ENCODE data around the gene OGDH. TPM values are rescaled to one million over a fixed set of nuclear protein-coding genes. Genes with fewer than 3 reads are reported as not detected.

OGDH gene
- total RNA-seq, 1 donor from 2014 or later = 45.0 TPM

DNA sequence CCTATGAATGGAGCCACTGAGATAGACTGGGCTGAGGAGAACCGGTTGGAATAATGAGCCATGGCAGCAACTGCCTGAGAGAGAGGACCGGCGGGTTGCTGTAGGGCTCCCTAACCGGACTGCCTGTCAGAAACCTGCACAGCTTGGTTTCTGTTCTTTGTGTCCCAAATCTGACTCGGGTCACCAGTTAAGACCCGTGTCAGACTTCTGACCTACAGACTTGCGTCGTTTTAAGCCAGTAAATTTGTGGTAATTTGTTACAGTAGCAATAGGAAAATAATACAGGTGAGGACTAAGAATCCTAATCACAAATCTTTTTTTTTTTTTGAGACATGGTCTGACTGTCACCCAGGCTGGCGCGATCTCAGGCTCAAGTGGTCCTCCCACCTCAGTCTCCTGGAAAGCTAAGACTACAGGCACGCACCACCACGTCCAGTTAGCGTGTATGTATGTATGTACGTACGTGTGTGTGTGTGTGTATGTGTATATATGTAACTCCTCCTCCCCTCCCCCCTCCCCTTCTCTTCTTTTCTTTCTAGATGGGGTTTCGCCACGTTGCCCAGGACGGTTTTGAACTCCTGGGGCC is 32.0 kb upstream of the OGDH start:
- TF ChIP-seq, protein P1, sequence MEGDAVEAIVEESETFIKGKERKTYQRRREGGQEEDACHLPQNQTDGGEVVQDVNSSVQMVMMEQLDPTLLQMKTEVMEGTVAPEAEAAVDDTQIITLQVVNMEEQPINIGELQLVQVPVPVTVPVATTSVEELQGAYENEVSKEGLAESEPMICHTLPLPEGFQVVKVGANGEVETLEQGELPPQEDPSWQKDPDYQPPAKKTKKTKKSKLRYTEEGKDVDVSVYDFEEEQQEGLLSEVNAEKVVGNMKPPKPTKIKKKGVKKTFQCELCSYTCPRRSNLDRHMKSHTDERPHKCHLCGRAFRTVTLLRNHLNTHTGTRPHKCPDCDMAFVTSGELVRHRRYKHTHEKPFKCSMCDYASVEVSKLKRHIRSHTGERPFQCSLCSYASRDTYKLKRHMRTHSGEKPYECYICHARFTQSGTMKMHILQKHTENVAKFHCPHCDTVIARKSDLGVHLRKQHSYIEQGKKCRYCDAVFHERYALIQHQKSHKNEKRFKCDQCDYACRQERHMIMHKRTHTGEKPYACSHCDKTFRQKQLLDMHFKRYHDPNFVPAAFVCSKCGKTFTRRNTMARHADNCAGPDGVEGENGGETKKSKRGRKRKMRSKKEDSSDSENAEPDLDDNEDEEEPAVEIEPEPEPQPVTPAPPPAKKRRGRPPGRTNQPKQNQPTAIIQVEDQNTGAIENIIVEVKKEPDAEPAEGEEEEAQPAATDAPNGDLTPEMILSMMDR (IDR thresholded peaks at IDR 0.05; ENCODE audit: insufficient read depth, low read length, severe bottlenecking) = no peak
- H3K27me3 ChIP-seq (ENCODE audit: control insufficient read depth, insufficient read depth, low read length) = no peaks in the 10 kb centered on the region
- peak overlapping the region; percentile 78 for H3K4me3 ChIP-seq (ENCODE audit: low read depth, low read length)
- FAIRE-seq (no peak), DNase-seq (ENCODE audit: low read depth) (no peak)
- peaks cover 30% of the 10 kb centered on the region for H3K36me3 ChIP-seq (ENCODE audit: control insufficient read depth, insufficient read depth, low read length)

DNA sequence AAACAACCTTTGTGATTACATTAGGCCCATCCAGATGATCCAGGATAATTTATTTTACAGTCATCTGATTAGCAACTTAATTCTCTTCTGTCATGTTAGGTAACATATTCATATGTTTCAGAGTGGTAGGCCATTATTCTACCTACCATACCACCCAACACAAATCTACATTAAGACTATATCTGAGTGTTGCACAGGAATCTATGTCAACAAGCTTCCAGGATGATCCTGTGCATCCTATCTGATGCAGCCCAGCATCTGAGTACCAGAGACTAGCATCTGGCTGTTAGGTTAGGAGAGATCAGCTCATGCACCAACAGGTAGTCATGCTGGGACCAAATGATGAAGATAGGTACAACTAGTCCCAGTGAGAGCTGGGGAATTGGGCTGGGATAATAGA is 31.4 kb upstream of the OGDH start:
- Histone ChIP-seq H3K27me3 (ENCODE audit: control insufficient read depth, insufficient read depth, low read length) (no peaks in the 10 kb centered on the region), H3K4me3 (ENCODE audit: low read depth, low read length) (no peak overlapping the region), H3K36me3 (ENCODE audit: control insufficient read depth, insufficient read depth, low read length) (peaks cover 28% of the 10 kb centered on the region)
- TF ChIP-seq, protein P1 (IDR thresholded peaks at IDR 0.05; ENCODE audit: insufficient read depth, low read length, severe bottlenecking) = no peak
- DNase-seq (ENCODE audit: low read depth) (no peak), FAIRE-seq (no peak)

DNA sequence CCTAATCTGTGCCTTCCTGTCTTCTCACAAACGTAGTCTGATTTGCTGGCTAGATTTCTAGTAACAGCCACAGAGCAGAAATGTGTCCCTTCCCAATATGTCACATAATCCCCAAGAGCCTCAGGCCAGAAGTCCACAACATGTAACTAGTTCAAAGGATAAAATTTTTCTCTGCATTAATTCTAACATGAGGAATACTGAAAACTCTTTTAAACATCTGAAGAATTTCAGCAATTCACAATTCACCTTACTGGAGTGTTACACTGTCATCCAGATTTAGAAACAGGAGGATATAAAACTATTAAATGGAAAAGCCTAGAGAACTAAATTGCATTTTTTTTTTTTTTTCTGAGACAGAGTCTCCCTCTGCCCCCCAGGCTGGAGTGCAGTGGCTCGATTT is 30.2 kb upstream of the OGDH start:
- no peak for FAIRE-seq
- Histone ChIP-seq H3K36me3 (ENCODE audit: control insufficient read depth, insufficient read depth, low read length) (peaks cover 19% of the 10 kb centered on the region), H3K27me3 (ENCODE audit: control insufficient read depth, insufficient read depth, low read length) (no peaks in the 10 kb centered on the region), H3K4me3 (ENCODE audit: low read depth, low read length) (no peak overlapping the region)
- no peak for DNase-seq (ENCODE audit: low read depth)
- TF ChIP-seq, protein P1 (IDR thresholded peaks at IDR 0.05; ENCODE audit: insufficient read depth, low read length, severe bottlenecking) = no peak

DNA sequence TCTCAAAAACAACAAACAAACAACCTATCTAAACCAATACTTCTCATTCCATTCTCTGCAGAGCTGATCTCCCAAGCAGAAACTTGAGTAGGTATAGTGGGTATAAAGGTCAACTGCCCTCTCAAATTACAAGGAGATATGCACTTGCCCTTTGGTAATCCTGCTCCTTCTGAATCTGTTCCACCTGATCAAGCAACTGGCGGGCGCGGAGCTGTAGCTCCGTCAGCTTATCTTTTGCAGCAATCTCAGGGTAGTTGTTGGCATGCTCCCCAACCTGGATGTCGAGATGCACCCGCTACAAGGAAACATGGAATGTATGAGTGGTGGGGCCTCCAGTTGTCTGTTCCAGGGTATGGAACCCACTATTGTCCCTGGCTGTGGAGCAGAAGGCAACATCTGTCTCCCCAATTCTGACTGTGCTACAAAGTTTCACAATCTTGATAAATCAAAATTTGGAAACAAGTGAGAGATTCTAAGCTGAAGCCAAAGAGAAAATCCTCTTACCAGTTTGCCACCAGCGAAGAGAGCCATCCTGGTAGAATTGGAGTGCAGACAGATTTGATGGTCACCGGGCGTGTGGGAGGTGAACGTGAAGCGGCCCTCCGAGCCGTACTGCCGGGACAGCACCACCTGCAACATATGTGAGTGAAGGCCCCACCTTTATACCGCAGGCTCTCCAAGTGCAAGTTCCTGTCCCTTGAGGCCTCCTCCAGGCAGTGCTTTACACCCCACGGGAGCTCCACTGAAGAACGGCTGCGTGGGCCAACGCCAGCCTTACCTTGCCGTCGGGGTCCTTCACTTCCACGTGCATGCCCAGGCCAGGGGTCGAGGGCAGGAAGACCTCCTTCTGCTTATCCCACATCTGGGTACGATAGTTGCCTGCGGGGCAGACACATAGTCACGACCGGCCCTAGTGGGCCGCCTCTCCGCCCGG is 25.2 kb upstream of the OGDH start:
- Histone ChIP-seq H3K36me3 (ENCODE audit: control insufficient read depth, insufficient read depth, low read length) (peaks cover 13% of the 10 kb centered on the region), H3K4me3 (ENCODE audit: low read depth, low read length) (peak overlapping the region; percentile 96), H3K27me3 (ENCODE audit: control insufficient read depth, insufficient read depth, low read length) (no peaks in the 10 kb centered on the region)
- DNase-seq (ENCODE audit: low read depth) (peak; percentile 17), FAIRE-seq (no peak)
- TF ChIP-seq, protein P1 (IDR thresholded peaks at IDR 0.05; ENCODE audit: insufficient read depth, low read length, severe bottlenecking) = no peak

DNA sequence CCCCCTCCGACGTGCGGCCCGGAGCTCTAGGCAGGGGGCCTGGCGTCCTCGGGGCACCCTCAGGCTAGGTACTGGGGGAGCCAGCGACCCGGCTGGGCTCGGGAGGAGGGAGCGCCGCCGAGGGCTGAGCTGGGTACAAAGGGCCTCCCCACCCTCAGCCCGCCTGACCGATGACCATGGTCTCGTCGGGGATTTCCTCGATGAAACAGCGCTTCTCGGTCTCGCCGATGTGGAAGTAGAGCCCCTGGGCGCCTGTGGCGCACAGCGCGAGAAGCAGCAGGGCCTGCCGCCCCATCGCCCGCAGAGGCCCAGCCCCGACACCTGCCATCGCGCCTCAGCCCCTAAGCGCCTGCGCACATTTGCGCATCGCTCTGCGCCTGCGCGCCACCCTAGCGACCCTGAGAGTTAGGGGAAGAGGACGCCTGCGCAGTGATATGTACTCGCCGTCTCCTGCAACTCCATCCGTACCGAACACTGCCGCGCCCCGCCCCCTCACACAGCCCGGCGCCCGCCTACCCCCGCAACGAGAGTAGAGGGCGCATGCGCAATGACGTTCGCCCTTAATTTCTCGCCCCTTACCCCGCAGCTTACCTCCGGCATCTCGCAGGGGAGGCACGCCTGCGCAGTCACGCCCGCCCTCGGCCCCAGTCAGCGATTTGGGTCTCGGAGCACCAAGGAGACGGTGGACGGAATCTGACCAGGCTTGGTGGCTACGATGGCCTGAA is 24.4 kb upstream of the OGDH start, which contains the start of gene TMED4:
TMED4 (minus strand) TSS at position 353 of the 725 bp plus-strand sequence; CDS start at position 328, 25 bp downstream.
- TF ChIP-seq, protein P1 (IDR thresholded peaks at IDR 0.05; ENCODE audit: insufficient read depth, low read length, severe bottlenecking) = no peak
- peak within 1 kb of the TSS; percentile 96 for H3K4me3 ChIP-seq (ENCODE audit: low read depth, low read length)
- FAIRE-seq (no peak), DNase-seq (ENCODE audit: low read depth) (peak; percentile 95)
- H3K36me3 ChIP-seq (ENCODE audit: control insufficient read depth, insufficient read depth, low read length) = peaks cover 12% of the 10 kb centered on the region
- no peaks in the 10 kb centered on the region for H3K27me3 ChIP-seq (ENCODE audit: control insufficient read depth, insufficient read depth, low read length)

Data from bronchial epithelial cell (primary cell).